Measurements from ENCODE around the gene LIN37. TPM values are rescaled to one million over a fixed set of nuclear protein-coding genes. Genes with fewer than 3 reads are reported as not detected.
A peak's percentile ranks its signal among the peaks of the same experiment; 100 is the strongest.

Gene LIN37
- total RNA-seq, 1 donor from 2014 or later, result 18.9 TPM

DNA sequence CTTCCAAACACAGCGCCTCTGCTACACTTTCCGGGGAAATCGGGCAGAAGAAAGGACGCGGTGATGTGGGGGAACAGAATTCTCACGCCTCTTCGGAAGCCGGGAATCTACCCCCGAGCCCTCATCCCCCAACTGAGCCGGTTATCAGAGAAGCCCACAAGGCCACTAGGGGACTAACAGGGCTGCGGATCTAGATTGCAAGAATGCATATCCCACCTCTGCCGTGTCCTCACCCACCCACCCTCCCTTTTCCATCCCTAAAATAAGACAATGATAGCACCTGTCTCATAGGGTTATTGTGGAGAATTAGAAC lies 7.2 kb upstream of the LIN37 start:
- peak overlapping the region; percentile 56 for H3K4me3 ChIP-seq (ENCODE audit: low read depth, low read length)
- TF ChIP-seq, protein P1, sequence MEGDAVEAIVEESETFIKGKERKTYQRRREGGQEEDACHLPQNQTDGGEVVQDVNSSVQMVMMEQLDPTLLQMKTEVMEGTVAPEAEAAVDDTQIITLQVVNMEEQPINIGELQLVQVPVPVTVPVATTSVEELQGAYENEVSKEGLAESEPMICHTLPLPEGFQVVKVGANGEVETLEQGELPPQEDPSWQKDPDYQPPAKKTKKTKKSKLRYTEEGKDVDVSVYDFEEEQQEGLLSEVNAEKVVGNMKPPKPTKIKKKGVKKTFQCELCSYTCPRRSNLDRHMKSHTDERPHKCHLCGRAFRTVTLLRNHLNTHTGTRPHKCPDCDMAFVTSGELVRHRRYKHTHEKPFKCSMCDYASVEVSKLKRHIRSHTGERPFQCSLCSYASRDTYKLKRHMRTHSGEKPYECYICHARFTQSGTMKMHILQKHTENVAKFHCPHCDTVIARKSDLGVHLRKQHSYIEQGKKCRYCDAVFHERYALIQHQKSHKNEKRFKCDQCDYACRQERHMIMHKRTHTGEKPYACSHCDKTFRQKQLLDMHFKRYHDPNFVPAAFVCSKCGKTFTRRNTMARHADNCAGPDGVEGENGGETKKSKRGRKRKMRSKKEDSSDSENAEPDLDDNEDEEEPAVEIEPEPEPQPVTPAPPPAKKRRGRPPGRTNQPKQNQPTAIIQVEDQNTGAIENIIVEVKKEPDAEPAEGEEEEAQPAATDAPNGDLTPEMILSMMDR (conservative IDR thresholded peaks at IDR 0.05; ENCODE audit: low read depth, low read length), result peak; percentile 5
- no peak for DNase-seq (ENCODE audit: low read depth)

DNA sequence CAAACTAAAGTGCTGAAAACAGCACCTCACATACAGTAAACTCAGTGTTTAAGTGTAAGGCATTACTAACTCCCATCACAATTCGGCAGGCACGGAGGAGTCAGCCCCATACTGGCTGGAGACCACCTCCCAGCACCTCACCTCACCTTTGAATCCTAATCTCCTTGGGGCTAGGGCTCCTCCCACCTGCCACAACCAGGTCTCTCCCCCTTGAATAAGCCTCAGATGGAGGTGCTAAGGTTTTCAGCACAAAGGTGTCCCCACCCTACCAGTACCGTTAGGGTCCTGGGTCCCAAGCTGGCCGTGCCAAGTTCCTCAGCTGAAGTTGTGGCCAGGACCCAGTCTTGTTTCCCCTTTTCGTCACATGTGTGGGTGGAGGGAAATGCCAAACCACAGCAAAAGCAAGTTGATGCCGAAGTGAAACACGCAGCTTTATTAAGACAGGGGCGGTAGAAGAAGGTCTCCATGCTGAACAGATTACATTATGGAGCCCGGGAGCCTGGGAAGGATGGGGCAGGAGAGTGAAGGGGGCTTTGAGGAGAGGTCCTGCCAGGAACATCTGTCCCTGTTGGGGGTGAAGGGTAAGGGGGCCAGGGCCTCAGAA lies 6.2 kb upstream of the LIN37 start, which contains the start of gene IGFLR1:
Gene IGFLR1 (minus strand): TSS at position 332 of the 604 bp plus-strand sequence. CDS start 1,272 bp downstream, outside the sequence.
- TF ChIP-seq, protein P1 (conservative IDR thresholded peaks at IDR 0.05; ENCODE audit: low read depth, low read length), result no peak
- peak within 1 kb of the TSS; percentile 56 for H3K4me3 ChIP-seq (ENCODE audit: low read depth, low read length)
- no peak for DNase-seq (ENCODE audit: low read depth)

DNA sequence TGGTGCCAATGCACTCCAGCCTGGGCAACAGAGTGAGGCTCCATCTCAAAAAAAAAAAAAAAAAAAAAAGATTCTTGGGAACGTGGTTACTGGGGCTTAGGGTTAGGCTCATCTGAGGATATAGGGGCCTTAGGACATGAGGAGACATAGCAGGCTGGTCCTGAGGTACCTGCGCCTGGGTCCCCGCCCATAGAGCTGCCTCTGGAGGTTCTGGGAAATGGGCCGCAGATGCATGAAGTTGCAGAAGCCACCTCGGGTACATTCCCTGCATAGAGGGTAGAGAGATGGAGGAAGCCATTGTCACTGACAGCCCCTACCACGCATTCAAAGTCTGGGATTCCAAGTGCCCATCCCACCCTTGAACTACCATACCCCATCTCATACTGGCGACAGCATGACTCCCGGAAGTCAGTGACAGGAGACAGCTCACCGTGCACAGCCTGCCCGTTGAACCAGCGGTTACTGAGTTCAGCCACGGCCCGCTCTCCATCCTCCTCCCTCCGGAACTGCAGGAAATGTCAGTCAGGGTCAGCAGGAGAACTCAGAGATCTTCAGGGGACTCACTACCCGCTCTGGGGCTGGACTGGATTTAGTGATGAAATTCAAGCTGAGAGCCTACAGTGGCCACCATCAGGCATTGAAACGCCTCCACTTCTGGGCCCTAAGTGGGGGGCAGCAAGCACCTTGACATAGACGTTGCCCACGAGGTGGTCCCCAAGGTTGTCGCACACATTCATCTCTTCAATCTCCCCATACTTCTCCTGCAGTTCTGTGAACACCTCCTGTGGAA lies 4.5 kb upstream of the LIN37 start:
- DNase-seq (ENCODE audit: low read depth), result no peak
- peak overlapping the region; percentile 91 for H3K4me3 ChIP-seq (ENCODE audit: low read depth, low read length)
- TF ChIP-seq, protein P1 (conservative IDR thresholded peaks at IDR 0.05; ENCODE audit: low read depth, low read length), result no peak

DNA sequence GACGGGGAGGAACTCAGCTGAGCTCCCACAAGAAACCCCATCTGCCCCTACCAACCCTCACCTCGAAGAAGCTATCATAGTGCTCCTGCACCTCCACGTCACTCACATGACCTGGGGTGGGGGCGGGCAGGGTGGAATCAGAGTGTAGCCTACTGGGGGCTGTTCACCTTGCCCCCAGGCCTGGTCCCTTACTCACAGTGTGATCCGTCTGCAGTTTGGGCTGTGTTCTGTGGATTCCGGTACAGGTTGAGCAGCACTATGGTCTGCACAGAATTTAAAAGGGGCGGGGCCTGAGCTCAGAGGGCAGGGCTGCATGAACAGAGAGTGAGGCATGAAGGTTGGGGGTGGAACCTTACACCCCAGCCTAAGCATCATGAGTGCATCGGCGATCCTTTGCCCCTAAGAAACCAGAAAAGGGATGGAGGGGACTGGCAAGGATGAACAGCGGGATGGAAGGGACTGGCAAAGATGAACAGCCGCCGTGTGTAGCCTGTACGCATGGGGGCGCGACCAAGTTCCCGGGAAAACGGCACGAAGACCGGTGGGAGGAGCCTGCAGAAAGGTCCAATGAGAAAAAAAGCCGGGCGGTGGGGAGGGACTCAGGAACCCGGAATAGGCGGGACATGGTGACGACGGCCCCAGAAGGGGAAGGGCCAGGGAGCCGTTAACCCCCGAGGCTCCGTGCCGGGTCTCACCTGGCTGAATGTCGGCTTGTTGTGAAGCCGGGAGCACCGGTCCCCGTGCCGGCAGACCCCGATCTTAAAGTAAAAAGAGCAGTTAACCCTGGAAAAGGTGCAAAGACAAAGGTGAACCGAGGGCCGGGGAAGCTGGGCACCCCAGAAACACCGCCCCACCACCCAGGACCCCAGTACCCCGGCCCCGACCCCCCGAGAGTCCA lies 3.7 kb upstream of the LIN37 start:
- TF ChIP-seq, protein P1 (conservative IDR thresholded peaks at IDR 0.05; ENCODE audit: low read depth, low read length), result peak; percentile 51
- DNase-seq (ENCODE audit: low read depth), result peak; percentile 70
- H3K4me3 ChIP-seq (ENCODE audit: low read depth, low read length), result peak overlapping the region; percentile 91

DNA sequence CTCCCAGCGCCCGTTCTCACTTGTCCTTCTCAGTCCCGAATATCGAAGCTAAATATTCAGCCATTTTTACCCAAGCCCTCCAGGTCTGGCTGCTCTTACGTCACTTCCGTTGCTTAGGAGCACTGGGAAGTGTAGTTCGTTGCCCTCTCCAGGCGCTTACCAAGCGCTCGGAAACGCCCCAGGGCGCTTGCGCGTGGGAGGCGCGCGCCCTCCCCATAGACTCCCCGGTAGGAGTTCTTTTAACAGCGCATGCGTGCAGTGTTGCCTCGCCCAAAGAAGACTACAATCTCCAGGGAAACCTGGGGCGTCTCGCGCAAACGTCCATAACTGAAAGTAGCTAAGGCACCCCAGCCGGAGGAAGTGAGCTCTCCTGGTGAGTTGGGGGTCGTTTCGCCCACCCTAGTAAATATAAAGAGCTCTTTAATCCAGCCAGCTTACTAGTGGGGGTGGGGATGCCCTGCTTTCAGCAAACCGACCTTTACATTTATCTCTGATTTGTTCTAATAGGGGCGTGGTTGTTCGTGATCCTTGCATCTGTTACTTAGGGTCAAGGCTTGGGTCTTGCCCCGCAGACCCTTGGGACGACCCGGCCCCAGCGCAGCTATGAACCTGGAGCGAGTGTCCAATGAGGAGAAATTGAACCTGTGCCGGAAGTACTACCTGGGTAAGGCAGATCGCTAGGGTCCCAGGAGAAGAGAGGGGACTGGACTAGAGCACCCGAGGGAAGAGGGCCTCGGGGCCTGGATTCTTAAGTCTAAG lies 2.9 kb upstream of the LIN37 start, which contains the start of the genes PSENEN and U2AF1L4:
Gene PSENEN (plus strand): TSS at position 324 of the 759 bp plus-strand sequence. CDS start 280 bp downstream, at position 604.
Gene U2AF1L4 (minus strand): TSS at position 91 of the 759 bp plus-strand sequence. CDS start 27 bp downstream, at position 64.
- H3K4me3 ChIP-seq (ENCODE audit: low read depth, low read length), result peak within 1 kb of the TSS; percentile 91
- TF ChIP-seq, protein P1 (conservative IDR thresholded peaks at IDR 0.05; ENCODE audit: low read depth, low read length), result no peak
- DNase-seq (ENCODE audit: low read depth), result peak; percentile 92

DNA sequence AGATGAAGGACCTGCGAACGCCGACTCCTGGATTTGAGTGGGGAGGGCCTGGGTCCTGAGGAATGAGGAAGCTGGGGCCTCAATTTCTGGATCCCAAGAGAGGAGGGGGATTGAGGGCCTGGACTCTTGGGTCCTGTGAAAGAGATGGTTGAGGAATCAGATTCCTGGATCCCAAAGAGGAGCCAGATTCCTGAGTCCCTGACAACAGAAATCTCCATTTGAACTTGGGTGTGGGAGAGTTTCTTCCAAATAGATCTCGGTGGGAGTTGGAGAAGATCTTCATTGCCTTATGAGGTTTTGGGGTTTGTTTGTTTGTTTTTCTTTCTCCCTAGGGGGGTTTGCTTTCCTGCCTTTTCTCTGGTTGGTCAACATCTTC lies 2.3 kb upstream of the LIN37 start:
- TF ChIP-seq, protein P1 (conservative IDR thresholded peaks at IDR 0.05; ENCODE audit: low read depth, low read length), result no peak
- H3K4me3 ChIP-seq (ENCODE audit: low read depth, low read length), result peak overlapping the region; percentile 91
- DNase-seq (ENCODE audit: low read depth), result no peak
